Measurements from ENCODE around the gene FSTL4. TPM values are rescaled to one million over a fixed set of nuclear protein-coding genes. Genes with fewer than 3 reads are reported as not detected.
"Not testable (repeated sequence)": the region's sequence is repeated elsewhere in the genome, so short reads cannot be mapped to it uniquely, and the experiment has no call there.

Gene FSTL4
- total RNA-seq, 1 donor from 2014 or later: not detected

DNA sequence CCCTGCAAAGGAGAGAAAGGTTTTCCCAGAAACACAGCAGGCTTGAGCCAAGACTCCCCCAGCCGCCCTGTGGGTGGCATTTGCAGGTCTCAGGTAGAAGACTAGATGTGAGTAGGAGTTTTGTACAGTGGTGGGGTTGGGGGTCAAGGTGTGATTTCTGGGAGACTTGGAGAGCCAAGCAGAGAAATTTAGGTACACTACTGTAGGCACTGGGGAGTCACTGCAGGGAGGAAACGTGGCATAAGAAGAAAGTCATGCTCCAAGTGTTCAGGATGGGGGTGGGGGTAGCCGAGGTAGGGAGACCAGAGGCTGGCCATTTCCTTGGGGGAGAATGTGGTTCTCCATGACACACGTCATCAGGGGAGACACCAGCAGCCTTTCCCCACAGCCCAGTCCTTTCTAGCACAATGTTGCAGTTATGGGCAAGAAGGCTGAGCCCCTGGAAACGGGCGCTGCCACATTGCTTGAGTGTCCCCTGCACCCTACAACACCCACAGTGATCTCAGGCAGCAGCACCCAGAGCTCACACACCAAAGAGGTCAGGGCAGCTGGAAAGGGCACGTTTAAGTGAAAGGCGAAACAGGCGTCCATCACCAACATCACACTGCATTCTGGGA, 210.5 kb downstream of the FSTL4 start:
- intact Hi-C loops (cut with micrococcal nuclease): no loop called here
- ATAC-seq: no peak
- DNase-seq: no peak

DNA sequence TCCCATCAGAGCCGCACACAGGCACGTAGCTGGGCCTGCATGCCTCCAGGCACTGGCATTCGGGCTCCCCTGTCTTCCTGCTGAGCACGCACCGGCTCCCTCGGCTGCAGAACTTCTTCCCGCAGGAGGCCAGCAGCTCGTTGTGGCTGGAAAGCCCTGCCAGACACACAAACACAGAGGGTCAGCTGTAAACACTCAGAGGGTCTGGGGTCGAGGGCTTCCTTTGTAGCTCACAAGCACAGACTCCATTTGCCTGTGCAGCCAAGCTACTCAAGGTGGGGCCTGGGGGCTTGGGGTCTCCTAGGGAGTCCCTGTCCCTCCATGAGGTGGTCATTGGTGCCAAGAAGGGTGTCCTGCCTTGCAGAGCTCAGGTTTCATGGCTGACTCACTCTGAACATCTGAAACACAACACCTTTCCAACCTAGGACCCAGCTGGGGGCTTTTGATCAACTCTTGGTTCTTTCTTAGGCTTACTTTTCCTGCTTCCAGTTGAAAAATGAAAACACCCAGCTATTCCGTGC, 211.4 kb downstream of the FSTL4 start:
- DNase-seq: no peak
- ATAC-seq: no peak
- intact Hi-C loops (cut with micrococcal nuclease): no loop called here

DNA sequence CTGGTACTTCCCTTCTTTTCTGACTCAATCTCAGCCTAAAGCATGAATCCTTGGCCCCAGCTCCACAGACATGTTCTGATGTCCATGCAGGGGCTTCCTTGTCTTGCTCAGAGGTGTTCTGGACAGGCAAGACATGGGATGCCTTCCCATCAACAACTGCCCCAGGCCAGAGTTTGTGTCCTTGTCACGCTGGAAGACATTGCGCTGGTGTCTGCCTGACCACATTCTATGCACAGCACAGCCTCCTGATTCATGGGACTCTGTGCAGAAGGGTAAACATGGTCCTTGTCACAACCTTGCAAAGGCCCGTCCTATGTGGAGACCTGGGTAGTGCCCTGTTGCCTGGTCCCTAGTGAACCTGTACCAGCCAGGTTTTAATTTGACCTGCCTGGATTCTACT, 212.2 kb downstream of the FSTL4 start:
- intact Hi-C loops (cut with micrococcal nuclease): no loop called here
- DNase-seq (no peak), ATAC-seq (no peak)

DNA sequence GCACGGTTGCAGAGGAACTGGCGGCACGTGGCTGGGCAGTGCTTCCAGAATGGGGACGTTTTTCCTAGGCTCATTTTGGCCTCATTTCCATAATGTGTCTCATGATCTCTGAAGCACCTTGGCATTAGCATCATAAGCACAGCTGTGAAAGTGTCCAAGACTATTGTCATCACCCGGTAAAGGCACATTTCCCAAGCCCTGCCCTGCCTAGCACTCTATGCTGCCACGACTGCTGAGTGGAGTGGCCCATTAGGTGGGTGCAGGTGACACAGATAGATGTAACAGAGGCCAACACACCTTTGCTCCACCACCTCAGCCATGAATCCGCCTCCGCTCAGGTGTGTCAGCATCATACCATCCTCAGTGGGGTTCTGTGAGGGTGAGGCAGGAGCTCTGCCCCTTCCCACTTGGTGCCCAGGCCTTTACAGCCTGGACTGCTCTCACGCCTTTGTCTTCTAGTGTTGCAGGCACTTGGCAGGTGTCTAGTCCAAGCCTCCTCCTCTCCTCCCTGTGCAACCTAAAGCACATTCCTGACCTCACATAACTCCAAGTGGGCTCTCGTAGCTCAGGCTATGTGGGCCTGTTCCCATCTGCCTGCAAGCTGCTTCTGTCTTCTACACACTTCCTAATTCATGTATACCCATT, 213.0 kb downstream of the FSTL4 start:
- DNase-seq (no peak), ATAC-seq (peak; percentile 46)
- intact Hi-C loops (cut with micrococcal nuclease): no loop called here

DNA sequence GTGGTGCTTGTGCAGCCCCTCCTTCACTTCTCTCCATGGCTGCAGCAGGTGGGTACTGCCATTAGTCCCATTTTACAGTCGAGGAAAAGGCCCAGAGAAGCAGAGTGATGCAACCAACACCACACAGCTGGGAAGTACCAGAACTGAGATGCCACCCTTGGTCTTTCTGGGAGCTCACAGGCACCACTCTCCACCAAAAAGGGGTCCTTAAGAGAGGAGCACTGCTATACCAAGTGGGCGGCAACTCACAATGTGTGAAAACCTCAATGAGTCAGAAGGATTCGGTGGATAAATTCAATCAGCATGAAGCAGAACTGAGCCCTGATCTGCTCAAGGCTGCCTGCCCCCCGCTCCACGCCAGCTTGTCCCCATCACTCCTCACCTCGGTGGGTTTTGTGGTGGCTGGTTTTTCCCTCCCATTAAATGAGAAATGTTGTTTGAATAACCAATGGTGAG, 213.7 kb downstream of the FSTL4 start:
- ATAC-seq: no peak

DNA sequence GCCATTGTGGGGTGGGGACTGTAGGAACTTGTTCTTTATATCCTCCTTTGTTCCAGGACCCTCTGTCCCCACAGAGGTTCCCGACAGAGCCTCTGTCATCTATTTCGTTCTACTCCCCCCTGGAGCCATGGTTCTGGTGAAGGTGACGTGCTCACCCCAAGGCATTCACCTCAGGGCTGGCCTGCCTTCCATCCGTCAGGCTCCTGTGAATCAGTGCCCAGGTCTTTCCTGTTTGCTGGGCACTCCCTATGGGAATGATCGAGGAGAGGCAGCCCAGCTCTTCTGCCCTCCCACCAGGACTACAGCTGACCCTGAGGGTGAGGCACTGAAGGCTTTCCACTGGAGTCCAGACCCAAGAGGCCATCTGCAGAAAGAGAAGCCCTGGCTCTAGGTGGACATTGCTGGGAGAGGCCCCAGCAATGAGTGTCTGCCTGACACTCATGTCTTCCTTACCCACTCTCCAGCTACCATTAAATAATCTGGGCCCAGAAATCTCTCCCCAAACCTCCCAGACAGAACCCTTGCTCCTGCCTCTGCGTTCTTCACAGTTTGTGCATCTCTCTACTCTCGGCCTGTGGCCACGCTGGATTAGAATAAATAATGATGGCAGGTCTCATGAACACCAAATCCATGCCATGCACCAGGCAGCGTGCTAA, 214.2 kb downstream of the FSTL4 start:
- ATAC-seq (no peak), DNase-seq (no peak)
- intact Hi-C loops (cut with micrococcal nuclease): no loop called here

More for the DNA sequence above, 213.7 kb downstream of the FSTL4 start:
- DNase-seq: no peak
- intact Hi-C loops (cut with micrococcal nuclease): no loop called here

DNA sequence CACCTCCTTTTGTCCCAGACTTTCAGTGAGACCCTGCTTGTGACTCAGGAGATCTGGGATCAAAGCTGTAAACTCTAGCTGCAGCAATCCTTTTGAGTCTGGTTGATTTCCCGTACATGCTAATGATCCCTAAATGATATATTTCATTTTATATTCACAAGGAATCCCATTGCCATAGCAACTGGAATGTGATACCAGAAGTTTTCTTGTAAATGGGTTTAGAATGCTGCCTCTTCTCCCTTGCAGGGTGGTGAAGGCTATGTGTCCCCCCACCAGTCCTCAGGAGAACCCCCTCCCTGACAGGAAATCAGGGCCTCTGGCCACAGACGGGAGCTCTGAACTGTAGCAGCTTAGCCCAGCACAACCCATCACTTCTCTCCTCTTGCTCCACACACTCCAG, 215.0 kb downstream of the FSTL4 start:
- intact Hi-C loops (cut with micrococcal nuclease): no loop called here
- DNase-seq: no peak
- no peak for ATAC-seq

DNA sequence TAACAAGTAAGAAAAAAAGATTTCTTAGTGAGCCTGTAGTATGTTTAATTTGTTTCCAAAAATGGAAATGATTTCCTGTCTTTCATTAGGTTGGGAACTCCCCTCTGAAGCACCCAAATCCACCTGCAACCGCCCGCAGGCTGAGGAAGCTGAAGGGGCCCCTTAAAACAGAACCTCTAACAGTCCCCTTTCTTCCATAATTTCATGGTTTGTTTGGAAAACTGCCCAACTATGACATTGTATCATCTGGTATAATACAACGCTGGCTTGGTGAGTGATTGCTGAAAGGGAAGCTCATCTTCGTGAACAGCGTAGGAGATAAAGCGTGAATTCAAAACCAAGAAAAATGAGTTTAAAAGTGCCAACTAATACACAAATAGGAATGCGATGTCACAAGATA, 215.5 kb downstream of the FSTL4 start:
- ATAC-seq: no peak
- no peak for DNase-seq
- intact Hi-C loops (cut with micrococcal nuclease): no loop called here

DNA sequence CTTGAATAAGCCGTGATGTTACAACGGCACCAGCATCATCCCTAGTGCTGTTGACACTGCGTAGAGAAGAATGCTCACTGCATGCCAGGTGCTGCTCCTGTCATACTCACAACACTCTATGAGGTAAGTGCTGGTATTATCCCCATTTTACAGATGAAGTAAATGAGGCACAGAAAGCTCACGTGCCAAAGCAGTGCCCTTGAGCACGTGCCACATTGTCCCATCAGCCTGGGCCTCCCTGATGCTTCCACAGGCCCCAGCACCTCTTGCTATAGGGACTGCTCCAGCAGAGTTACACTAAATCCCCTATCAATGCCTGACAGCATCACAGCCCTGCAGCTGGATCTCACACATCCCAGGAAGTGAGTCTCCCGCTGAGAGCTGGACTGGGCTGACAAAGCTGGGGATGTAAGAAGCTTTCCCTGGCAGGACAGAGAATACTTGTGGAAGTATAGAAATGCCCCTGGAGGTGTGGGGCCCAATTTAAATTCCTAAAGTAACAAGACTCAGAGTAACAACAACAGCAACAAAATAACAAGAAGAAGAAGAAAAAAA, 216.1 kb downstream of the FSTL4 start:
- ATAC-seq (no peak), DNase-seq (no peak)
- intact Hi-C loops (cut with micrococcal nuclease): no loop called here

DNA sequence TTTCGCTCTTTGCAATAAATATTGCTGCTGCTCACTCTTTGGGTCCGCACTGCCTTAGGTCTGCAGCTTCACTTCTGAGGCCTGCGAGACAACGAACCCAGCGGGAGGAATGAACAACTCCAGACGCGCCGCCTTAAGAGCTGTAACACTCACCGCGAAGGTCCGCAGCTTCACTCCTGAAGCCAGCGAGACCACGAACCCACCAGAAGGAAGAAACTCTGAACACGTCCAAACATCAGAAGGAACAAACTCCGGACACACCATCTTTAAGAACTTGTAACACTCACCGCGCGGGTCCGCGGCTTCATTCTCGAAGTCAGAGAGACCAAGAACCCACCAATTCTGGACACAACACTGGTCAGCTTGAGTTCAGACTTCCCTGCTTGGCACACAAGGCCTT, 217.1 kb downstream of the FSTL4 start:
- DNase-seq; intact Hi-C loops (cut with micrococcal nuclease); ATAC-seq: not testable (repeated sequence)

DNA sequence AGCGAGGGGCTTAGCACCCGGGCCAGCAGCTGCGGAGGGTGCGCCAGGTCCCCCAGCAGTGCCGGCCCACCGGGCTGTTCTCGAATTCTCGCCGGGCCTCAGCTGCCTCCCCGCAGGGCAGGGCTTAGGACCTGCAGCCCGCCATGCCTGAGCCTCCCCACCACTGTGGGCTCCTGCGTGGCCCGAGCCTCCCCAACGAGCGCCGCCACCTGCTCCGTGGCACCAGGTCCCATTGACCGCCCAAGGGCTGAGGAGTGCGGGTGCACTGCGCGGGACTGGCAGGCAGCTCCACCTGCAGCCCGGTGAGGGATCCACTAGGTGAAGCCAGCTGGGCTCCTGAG, 217.9 kb downstream of the FSTL4 start:
- ATAC-seq; intact Hi-C loops (cut with micrococcal nuclease); DNase-seq: not testable (repeated sequence)

DNA sequence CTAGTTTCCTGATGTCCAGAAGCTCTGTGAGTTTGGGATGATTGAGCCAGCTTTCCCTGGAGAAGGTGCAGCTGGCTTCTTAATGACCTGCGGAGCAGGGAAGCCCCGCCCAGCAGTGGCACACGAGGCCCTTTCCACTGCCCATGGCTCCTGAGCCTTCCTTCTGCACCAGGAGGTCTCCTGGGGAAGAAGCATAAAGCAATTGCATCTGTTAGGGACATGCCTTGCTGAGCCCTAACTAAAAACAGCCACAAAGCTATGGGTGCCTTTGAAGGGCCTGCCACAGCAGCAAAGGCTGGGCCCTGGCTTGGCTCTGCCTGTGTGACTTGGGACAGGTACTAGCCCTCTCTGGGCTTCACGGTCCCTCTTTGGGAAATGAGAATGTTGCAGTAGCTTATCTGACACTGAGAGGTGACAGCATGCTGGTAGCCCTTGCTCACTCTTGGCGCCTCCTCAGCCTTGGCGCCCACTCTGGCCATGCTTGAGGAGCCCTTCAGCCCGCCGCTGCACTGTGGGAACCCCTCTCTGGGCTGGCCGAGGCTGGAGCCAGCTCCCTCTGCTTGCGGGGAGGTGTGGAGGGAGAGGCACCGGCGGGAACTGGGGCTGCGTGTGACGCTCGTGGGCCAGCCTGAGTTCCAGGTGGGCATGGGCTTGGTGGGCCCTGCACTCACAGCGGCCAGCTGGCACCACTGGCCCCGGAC, 218.4 kb downstream of the FSTL4 start:
- ATAC-seq: no peak
- no peak for DNase-seq
- intact Hi-C loops (cut with micrococcal nuclease): no loop called here

DNA sequence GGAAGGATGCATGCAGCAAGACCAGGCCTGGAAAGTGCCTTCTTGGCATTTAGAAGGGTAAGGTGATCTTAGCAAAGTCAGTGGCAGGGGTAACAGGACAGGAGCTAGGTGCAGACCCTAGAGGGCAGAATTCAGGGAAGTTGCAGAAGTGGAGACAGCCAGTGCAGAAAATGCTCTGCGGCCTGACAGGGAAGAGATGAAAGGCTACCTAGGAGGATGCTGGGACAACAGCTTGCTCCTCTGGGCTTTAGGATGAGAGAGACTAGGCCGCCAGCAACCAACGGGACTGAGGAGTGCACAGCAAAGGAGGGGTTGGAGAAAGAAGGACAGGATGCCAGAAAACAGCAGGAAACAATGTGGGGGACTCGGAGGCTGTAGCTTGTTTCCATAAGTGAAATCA, 219.9 kb downstream of the FSTL4 start:
- DNase-seq (no peak), ATAC-seq (no peak)
- intact Hi-C loops (cut with micrococcal nuclease): no loop called here

DNA sequence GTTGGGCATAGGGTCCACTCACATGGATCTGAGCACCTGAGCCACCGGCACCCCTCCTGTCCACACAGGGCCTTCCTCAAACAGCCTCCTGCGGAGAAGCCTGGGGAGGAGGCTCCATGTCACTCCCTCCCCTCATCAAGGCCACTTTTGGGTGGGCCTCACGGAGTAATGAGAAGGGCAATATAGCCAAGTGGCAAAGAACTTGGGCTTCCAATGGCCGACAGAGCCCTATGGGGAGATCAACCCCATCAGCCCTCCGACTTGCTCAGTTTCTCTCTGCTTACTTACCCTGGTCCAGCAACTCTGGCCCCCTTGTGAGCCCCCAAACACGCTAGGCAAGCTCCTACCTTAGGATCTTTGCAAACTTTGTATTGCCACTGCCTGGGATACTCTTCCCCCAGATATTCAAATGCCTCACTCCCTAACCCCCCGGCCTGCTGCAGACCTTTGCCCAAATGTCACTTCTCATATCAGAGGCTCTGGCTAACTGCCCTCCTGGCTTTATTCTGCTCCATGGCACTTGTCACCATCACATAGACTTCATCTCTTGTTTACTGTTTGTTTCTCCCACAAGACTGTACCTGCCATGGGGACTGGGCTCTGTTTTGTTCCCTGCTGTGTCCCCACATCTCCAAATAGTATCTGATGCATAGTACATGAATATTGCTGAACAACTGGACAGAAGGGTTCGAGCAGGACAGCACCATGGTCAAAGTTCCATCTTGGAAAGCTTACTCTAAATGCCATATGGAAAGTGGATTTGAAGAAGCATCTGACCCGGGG, 220.8 kb downstream of the FSTL4 start:
- peak; percentile 81 for ATAC-seq
- intact Hi-C loops (cut with micrococcal nuclease): no loop called here
- DNase-seq: no peak

DNA sequence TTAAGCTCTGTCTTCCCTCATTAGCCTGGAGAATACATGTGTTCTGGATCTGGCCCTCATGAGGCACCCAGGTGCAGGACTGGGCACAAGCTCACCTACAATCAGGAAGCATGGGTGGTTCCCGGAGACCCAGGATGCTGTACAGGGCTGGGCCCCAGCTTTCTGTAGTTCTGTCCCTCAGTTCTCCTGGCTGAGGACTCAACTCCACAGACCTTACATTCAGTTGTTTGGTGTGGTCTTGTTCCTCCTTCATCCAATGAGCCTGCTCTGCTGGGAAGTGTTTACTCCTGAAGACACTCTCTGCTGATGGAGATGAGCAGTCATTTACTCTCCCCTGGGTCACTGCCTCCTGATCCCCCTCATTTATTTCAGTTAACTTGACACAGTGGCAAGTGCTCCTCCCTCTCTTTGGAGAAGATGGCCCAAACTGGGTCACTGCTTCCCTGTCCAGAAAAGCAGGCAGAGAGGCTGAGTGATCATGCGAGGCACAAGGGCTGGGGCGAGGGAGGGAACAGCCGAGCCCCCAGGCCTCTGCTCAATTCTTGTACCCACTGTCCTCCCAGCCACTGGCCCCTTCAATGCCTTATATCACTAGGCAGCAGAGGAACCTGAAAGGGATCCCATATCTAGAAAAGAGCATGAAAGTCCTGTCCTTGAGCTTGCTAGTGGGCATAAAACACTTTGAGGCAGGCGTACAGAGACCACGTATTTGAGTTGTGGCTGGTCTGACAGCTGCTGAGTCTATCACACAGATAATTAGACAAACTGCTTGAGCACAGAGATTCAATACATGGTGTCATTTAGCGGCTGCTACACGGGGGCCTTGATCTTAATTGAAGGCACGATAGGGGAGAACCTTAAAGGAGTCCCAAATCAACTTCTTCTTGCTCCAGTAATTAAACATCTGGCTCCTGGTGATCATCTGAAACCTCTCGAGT, 221.7 kb downstream of the FSTL4 start:
- DNase-seq: no peak
- intact Hi-C loops (cut with micrococcal nuclease): no loop called here
- no peak for ATAC-seq

DNA sequence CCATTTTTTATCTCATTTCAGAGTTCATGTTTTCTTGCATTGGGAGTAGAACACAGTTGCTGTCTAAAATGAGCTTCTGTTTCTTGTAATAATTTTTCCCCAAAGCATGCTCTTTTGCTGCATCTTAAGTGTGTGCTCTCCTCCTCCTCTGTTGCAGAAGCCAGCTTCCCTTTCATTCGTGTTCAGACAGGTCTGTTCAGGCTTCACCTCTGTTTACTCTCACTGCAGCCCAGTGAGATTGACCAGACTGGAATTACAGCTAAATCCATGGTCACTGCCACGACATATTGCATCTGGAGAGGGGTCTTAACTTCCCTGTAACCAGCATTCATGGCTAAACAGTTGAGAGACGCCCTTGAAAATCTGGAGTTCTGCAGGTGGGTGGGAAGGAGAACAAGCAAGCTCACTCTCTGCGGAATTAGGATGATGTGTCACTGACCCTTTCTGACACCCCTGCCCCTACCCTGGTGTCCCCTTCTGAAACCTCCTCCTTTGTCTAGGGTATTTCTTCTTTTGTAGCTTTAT, 223.2 kb downstream of the FSTL4 start:
- DNase-seq: no peak
- intact Hi-C loops (cut with micrococcal nuclease): no loop called here
- ATAC-seq: no peak

DNA sequence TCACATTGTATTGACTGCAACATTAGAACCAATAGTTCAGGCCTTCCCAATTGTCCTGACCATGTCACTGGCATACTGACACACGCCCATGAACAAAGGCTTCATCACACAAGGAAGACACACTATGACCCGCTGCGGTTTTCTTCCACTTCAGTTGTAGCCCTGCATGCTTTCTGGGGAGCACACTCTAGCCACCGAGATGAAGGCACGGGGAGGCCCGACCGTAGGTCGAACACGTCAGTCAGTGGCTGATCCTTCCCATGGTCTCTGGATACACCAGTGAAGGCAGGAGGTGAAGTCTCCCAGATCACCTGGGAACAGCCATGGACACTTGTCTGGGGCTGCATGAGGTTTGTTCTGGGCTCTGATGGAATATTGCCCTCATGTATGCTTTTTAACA, 224.7 kb downstream of the FSTL4 start:
- no peak for DNase-seq
- ATAC-seq: no peak

DNA sequence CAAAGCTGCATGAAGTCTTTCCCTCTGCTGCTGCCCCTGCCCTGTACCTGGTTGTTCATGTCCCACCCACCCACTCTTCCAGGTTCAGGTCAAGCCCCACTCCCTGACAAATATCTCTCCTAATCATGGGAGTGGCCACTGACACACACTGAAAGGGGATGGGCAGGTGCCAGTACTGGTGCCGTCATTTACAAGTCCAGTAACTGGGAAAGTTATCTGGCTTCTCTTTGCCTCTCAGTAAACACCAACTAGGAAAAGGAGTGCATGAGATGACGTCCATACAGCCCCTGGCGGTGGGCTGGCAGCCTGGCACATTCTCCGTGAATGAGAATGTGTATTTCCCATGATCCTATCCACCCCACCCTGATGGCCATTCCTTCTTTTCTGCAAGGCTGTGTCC, 225.2 kb downstream of the FSTL4 start:
- intact Hi-C loops (cut with micrococcal nuclease): no loop called here
- DNase-seq: no peak

More for the DNA sequence above, 224.7 kb downstream of the FSTL4 start:
- intact Hi-C loops (cut with micrococcal nuclease): no loop called here

More for the DNA sequence above, 225.2 kb downstream of the FSTL4 start:
- ATAC-seq: no peak

All from left ventricle myocardium superior (tissue), 1 donor.